ENCODE measurements around the gene CHCHD3.
"Not testable (repeated sequence)": the region's sequence is repeated elsewhere in the genome, so short reads cannot be mapped to it uniquely, and the experiment has no call there.

Gene CHCHD3

GRCh38 chr7:132953468-132953867 lies 128.4 kb downstream of the CHCHD3 start:
- no peak for DNase-seq (ENCODE audit: low read depth in 2 of 2)

GRCh38 chr7:132950725-132951124 lies 131.2 kb downstream of the CHCHD3 start:
- DNase-seq (ENCODE audit: low read depth in 2 of 2), result no peak

- no peak for DNase-seq (ENCODE audit: low read depth in 2 of 2)
These were observed 134.9 kb downstream of the CHCHD3 start for GRCh38 chr7:132947011-132947410.

- no peak for DNase-seq (ENCODE audit: low read depth in 2 of 2)
These were observed 137.1 kb downstream of the CHCHD3 start for GRCh38 chr7:132944774-132945173.

GRCh38 chr7:132943645-132944044 lies 138.2 kb downstream of the CHCHD3 start:
- no peak for DNase-seq (ENCODE audit: low read depth in 2 of 2)

- DNase-seq (ENCODE audit: low read depth in 2 of 2), result no peak
These were observed 139.2 kb downstream of the CHCHD3 start for GRCh38 chr7:132942701-132943100.

- DNase-seq (ENCODE audit: low read depth in 2 of 2), result no peak
These were observed 140.0 kb downstream of the CHCHD3 start for GRCh38 chr7:132941905-132942304.

GRCh38 chr7:132941428-132941827 lies 140.5 kb downstream of the CHCHD3 start:
- DNase-seq (ENCODE audit: low read depth in 2 of 2), result no peak

GRCh38 chr7:132940084-132940483 lies 141.8 kb downstream of the CHCHD3 start:
- no peak for DNase-seq (ENCODE audit: low read depth in 2 of 2)

GRCh38 chr7:132939495-132939894 lies 142.4 kb downstream of the CHCHD3 start:
- DNase-seq (ENCODE audit: low read depth in 2 of 2), result no peak

- no peak for DNase-seq (ENCODE audit: low read depth in 2 of 2)
These were observed 144.6 kb downstream of the CHCHD3 start for GRCh38 chr7:132937286-132937685.

GRCh38 chr7:132935608-132936007 lies 146.3 kb downstream of the CHCHD3 start:
- DNase-seq (ENCODE audit: low read depth in 2 of 2), result no peak

- DNase-seq (ENCODE audit: low read depth in 2 of 2), result no peak
These were observed 147.9 kb downstream of the CHCHD3 start for GRCh38 chr7:132934017-132934416.

GRCh38 chr7:132933072-132933458 lies 148.8 kb downstream of the CHCHD3 start:
- no peak for DNase-seq (ENCODE audit: low read depth in 2 of 2)

GRCh38 chr7:132932296-132933071 lies 149.4 kb downstream of the CHCHD3 start:
- DNase-seq (ENCODE audit: low read depth in 2 of 2), result no peak

GRCh38 chr7:132930881-132931280 lies 151.0 kb downstream of the CHCHD3 start:
- DNase-seq (ENCODE audit: low read depth in 2 of 2), result no peak

- not testable (repeated sequence) for DNase-seq (ENCODE audit: low read depth in 2 of 2)
These were observed 151.9 kb downstream of the CHCHD3 start for GRCh38 chr7:132929944-132930343.

- no peak for DNase-seq (ENCODE audit: low read depth in 2 of 2)
These were observed 162.1 kb downstream of the CHCHD3 start for GRCh38 chr7:132919771-132920170.

GRCh38 chr7:132915647-132916046 lies 166.2 kb downstream of the CHCHD3 start:
- no peak for DNase-seq (ENCODE audit: low read depth in 2 of 2)

GRCh38 chr7:132910657-132911056 lies 171.2 kb downstream of the CHCHD3 start:
- DNase-seq (ENCODE audit: low read depth in 2 of 2), result no peak

- no peak for DNase-seq (ENCODE audit: low read depth in 2 of 2)
These were observed 174.4 kb downstream of the CHCHD3 start for GRCh38 chr7:132907380-132907940.

GRCh38 chr7:132906193-132906835 lies 175.6 kb downstream of the CHCHD3 start:
- DNase-seq (ENCODE audit: low read depth in 2 of 2), result no peak

- not testable (repeated sequence) for DNase-seq (ENCODE audit: low read depth in 2 of 2)
These were observed 176.8 kb downstream of the CHCHD3 start for GRCh38 chr7:132905136-132905535.

Data from stimulated activated CD4-positive, alpha-beta T cell treated with anti-CD3 and anti-CD28 coated beads, Interleukin-12 subunit alpha, Interleukin-12 subunit beta, amount 100 ng/mL, for 24 hours (primary cell).